NCI-H1436 (cell line): ENCODE measurements around the gene GOSR1.
"Not testable (repeated sequence)": the region's sequence is repeated elsewhere in the genome, so short reads cannot be mapped to it uniquely, and the experiment has no call there.

Source experiments
- DNase-seq: peaks from one replicate; lab custom pipeline; 2025; lab: John Stamatoyannopoulos, UW

GOSR1 gene

DNA sequence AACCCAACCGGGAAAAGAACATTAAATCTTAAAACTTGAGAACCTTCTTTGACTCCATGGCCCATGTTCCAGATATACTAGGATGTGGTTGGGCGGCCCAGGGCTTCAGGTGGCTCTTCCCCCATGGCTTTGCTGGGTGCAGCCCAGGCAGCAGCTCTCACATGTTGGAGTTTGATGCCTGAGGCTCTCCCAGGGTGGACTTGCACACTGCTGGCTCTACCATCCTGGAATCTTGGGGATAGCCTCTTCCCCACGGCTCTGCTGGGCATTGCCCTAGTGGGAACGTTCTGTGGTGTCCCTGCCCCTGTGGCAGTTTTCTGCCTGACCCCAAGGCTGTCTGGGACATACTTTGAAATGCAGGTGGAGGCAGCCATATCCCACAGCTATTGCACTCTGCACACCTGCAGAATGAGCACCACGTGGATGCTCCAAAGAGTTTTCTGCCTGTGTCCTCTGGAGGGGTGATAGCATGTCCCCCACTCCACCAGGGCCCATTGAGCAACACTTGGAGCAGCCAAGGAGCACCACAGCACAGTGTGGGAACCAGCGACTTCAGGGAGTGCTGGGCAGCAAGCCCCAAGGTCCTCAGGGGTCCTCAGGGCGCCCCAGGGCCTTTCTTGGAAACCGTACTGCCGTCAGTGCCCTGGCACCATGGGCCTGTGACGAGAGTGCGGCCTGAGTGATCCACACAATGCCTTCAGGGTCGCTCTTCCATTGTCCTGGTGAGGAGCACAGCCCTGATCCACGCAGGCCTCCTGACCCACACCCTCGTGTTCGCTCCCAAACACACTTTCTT is 70.8 kb downstream of the GOSR1 start:
- no peak for DNase-seq

- not testable (repeated sequence) for DNase-seq
Measured at GRCh38 chr17:30549181-30549580, 72.0 kb downstream of the GOSR1 start.

DNA sequence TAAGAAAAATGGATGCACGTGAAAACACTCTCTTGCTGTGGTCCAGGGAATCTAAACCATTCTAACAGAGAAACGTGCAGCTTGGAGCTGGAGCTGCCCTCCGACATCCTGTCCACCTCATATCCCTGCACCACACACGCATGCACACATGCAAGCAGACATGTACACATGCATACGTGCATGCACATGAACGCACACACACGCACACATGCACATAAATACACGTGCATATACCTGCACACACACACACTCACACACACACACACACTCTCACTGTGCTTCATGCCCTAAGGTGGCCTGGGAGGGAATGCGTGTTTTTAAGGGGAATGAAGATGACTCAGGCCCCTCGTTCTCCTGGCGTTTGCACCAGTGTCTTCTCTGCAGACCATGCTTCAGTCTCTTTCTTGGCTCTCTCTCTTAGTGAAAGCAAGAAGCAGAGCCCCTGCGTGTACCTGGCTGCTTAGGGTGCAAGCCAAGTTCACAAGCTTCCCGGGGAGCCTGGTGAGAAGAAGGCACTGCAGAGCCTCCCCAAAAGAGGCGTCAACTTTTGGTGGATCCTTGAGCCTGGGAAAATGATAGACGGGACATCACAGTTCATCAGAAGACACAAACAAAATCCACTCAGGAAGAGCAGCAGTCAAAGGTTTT is 72.8 kb downstream of the GOSR1 start:
- no peak for DNase-seq

DNA sequence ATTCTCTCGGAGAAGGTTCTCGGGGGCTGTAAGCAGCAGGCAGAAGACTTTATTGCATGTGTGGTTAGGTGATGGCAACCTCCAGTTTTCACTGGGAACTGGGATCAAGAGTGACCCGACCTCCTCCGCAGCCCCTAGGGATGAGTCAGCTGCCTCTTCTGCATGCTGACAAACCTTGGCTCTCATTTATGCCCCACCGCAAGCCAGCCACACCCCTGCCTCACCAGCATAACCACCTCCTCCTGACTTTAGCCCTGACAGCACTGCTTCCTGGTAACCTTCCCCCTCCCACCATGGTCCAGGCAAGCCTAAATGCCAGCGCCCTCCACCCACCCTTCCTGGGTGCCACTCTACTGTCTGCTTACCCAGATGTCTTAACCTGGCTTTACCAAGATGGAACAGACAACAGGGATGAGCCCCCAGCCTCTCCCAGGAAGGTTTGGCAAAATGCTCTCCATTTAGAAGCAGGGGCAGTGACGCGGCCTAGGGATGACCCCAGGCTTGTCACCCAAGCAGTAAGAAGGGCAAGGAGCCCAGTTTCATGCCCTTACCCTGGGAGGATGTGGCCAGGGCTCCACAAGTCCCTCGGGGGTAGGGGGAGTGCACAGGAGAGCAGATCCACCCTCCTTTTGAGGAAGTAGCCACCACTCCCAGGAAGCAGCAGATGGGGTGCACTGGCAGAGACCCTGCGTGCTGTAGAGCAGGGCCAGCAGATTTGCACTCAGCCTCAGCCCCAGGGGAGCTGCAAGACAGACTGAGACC is 73.5 kb downstream of the GOSR1 start:
- DNase-seq: no peak

DNA sequence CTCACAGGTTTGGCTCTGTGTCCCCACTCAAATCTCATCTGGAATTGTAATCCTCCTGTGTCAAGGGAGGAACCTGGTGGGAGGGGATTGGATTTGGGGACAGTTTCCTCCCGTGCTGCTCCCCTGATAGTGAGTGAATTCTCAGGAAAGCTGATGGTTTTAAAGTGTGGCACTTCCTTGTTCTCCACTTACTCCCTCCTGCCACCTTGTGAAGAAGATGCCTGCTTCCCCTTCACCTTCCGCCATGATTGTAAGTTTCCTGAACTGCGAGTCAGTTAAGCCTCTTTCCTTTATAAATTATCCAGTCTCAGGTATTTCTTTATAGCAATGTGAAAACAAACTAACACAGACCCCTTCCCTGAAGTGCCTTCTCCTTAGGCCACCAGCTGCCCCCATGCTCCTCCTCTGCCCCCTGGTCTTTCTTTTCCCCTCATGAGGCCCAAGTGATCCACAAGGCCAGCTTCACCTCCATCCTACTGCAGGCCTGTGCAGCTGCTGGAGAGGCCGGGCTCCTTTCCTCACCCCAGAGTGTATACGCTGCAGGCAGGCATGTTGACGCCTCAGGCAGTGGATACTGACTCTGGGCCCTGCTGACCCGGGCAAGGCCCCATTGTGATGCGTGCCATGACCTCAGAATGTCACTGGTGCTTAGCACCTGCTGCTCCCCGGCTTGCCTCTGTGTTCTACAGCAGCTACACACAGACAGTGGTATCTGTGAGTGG is 74.2 kb downstream of the GOSR1 start:
- not testable (repeated sequence) for DNase-seq

DNA sequence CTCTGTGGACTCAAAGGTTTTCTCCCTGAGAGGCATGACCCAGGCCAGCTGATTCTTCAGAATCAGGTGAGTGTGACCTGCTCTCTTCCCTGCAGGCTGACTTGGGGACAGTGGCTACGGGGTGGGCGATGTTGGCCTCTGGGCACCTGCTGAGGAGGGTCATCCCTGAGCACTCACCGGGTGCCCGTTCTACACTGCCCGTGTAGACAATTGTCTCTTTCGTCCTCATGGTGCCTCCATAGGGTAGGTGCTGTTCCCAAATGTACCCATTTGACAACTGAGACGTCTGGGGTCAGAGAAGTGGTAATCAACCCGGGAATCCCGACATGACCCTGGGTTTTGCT is 74.8 kb downstream of the GOSR1 start:
- no peak for DNase-seq

- DNase-seq: no peak
Measured at GRCh38 chr17:30552994-30553566, 75.9 kb downstream of the GOSR1 start.

- not testable (repeated sequence) for DNase-seq
Measured at GRCh38 chr17:30553823-30554440, 76.7 kb downstream of the GOSR1 start.

DNA sequence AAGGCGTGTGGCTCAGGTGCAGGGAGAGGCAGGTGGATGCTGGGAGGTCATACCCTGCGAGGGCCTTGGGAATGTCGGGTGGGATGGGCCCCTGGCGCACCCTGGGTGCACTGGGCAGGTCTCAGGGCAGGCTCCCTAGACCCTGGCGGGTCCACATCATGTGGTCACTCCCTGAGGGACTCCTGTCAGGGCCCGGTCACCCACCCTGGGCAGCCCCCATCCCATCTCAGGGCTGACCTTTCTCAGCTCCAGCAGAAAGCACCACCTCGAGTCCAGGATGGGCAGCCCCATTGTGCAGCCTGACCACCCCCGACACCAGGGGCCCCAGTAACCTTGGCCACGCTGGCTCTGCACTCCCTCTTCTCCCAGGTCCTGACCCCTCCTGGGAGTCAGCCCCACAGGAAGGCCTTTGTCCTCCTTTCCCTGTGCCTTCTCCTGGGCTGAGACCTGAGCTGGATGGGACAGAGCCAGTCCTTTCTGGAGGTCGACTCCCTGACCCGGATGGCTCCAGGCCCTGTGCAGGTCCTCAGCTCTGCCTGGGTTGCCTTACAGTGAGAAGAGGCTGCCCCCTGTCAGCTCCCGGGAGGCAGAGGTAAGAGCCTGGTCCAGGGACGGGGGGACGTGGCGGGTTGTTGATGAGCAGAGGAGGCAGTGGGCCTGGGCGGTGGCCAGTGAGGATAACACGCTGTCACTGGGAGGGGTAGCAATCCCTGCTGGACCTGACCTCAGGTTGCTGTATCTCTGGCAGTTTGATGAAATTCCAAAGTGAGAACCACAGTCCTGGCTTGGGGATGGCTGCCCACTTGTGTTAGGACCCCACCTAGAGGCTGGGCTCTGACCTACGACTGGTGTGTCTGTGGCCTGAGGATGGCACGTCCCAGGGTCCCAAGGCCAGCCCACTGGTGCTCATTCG is 77.9 kb downstream of the GOSR1 start:
- peak; percentile 15 for DNase-seq

DNA sequence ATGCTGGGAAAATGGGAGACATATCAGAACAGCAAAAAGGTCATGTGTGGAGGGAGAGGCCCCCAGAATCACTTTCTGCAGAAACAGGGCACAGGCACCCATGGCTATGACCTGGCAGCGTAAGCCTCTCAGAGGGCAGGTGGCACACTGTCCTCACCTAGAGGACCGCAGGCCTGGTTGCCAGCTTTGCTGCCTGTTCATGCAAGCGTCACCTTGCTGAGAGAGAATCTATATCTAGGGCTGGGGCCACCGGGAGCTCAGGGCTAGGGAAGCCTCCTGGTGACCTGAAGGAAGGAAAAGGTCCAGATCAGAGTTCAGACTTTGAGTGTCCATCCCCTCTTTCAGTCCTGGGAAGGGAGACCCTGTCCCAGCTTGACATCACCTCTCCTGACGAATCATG is 78.7 kb downstream of the GOSR1 start:
- DNase-seq: no peak

DNA sequence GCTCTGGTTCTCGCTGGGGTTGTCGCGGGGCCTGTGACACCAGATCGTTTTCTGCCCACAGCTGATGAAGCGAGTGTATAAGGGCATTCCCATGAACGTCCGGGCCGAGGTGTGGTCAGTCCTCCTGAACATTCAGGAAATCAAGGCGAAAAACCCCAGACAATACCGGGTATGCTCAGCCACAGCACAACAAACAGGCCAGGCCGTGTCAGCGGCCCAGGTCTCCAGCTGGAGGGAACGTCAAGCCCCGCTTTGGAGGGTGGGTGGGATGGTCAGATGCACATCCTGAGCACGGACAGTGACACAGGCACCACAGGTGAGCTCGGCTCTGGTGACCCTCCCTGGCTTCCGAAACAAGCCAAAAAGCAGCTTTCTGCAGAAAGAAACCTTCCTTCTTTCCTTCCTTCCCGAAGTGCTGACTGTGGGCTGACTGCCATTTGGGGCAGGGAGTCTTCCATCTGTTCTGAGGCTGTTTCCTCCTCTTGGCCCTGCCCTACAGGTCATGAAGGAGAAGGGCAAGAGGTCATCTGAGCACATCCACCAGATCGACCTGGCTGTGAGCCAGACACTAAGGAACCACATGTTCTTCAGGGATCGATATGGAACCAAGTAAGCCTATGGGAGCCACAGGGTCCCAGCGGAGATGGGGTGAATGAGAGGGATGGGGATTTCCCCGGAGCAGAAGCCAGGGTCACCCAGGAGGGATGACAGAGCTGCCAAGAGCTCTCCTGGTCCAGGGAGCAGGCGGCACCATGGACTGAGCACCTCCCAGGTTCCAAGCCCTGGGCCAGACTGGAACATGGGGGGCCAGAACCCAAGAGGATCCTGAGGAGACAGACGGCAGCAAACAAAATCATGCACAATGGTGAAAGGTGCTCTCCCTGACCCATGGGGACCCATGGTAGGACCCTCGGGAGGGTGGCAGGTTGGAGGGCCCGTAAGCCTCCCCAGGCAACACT is 79.4 kb downstream of the GOSR1 start:
- no peak for DNase-seq

GRCh38 chr17:30557916-30558685 is 80.9 kb downstream of the GOSR1 start:
- DNase-seq: no peak

GRCh38 chr17:30558686-30559545 is 81.7 kb downstream of the GOSR1 start:
- DNase-seq: no peak

DNA sequence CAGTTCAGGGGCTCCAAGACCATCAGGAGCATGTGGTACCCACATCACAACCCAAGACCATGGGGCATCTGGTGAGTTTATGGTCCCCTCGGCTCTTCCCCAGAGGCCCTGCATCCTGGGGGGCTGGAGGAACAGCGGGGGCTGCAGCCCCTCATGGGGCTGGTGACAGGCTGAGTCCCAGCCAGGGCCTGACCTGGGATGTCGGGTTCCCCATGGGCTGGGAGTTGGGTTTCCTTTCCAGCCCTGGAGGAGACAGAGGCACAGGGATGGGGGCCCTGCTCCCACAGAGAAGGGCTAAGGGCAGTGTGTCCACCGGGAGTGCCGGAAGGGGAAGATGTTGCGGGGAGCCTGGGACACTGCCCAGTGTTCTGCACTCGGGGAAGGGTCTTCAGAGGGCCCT is 82.4 kb downstream of the GOSR1 start:
- DNase-seq: no peak

DNA sequence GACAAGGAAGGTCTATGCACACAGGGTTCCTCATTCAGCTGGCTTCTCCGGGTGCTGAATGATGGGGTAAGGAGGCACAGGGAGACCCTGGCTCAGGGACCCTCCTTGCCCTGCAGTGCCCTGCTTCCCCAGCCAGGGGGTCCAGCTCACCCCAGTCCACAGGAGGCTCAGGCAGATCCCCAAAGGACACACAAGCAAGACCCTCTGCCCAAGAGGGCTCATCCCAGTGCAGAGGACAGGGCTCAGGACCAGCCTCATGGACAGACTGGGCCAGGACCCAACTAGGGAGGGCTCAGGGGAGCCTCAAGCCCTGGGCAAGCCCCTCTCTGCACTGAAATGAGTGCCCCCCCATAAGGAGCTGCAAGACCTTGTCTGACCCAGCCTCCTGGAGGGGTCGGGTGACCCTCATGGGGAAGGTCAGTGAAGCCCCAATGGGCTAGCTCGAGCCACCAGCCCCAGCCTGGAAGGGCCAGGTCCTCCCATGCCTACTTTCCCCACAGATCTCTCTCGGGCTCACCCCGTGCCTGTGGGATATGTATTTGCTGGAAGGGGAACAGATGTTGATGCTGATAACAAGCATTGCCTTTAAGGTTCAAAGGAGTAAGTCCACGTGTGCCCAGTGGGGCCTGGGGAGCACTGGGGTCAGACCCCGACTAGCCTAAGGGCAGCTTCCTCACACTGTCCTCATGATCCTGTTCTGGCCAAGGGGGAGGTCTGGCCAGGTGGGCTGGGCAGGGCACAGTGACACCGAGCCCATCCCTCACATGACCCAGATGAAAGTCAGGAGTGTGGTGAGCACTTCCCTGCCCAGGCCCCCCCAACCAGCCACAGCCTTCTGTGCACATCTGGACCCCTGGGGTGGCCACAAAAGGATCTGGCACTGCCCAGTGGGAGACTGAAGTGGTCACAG is 83.2 kb downstream of the GOSR1 start:
- not testable (repeated sequence) for DNase-seq

GRCh38 chr17:30561766-30562165 is 84.6 kb downstream of the GOSR1 start:
- DNase-seq: not testable (repeated sequence)
